ENCODE results near the gene PURB. TPM values are rescaled to one million over a fixed set of nuclear protein-coding genes. Genes with fewer than 3 reads are reported as not detected.
"Not testable (repeated sequence)": the region's sequence is repeated elsewhere in the genome, so short reads cannot be mapped to it uniquely, and the experiment has no call there.

Gene PURB
- total RNA-seq, 2 donors from 2014 or later, result 27.7 to 42.5 TPM

- intact Hi-C loops (cut with DNase I), result no loop called here
- DNase-seq (ENCODE audit: low spot score), result peak; percentile 19
Measured at GRCh38 chr7:44894888-44895580, 9.7 kb upstream of the PURB start.

- peak; percentile 58 for DNase-seq (ENCODE audit: low spot score)
- intact Hi-C loops (cut with DNase I), result no loop called here
Measured at GRCh38 chr7:44893710-44894234, 8.4 kb upstream of the PURB start.

GRCh38 chr7:44891791-44892190 lies 6.5 kb upstream of the PURB start:
- DNase-seq (ENCODE audit: low spot score), result peak; percentile 80
- intact Hi-C loops (cut with DNase I), result no loop called here

- intact Hi-C loops (cut with DNase I), result no loop called here
- DNase-seq (ENCODE audit: low spot score), result no peak
Measured at GRCh38 chr7:44891372-44891771, 6.0 kb upstream of the PURB start.

GRCh38 chr7:44889086-44889781 lies 3.9 kb upstream of the PURB start:
- no peak for DNase-seq (ENCODE audit: low spot score)
- intact Hi-C loops (cut with DNase I), result no loop called here

- DNase-seq (ENCODE audit: low spot score), result peak; percentile 68
- intact Hi-C loops (cut with DNase I), result no loop called here
Measured at GRCh38 chr7:44887293-44887692, 2.0 kb upstream of the PURB start.

- peak; percentile 91 for DNase-seq (ENCODE audit: low spot score)
- intact Hi-C loops (cut with DNase I), result no loop called here
Measured at GRCh38 chr7:44884621-44885393, 523 bp downstream of the PURB start.

DNA sequence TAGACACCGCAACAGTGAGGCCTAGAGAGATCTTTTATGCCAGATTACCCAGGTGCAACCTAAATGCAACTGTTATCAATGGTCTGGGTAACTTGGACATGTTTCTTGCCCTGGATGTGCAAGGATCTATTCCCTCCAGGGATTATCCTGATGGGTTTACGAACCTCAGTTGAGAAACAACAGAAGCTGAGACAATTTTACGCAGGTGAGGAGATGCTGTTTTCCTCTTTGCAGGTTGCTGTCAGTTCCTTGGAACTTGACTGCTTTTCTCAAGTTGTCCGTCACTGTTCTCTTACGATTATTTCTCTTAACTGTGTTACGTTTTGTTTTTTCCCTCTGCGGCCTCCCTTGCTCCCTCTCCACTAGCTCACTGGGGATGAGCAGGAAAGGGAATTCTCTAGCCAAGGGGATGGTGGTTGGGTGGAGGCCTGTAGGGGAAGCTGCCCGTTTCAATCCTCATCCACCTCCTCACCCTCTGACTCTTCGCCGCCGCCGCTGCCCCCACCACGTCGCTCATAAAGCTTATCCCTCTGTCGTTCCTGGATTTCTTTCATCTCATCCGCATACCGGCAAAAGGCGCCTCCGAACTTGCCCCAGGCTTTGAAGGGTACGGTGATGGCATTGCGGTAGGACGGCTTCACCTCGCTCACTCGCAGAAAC lies 1.2 kb downstream of the PURB start:
- DNase-seq (ENCODE audit: low spot score), result no peak
- intact Hi-C loops (cut with DNase I), result no loop called here

- DNase-seq (ENCODE audit: low spot score), result no peak
- intact Hi-C loops (cut with DNase I), result no loop called here
Measured at GRCh38 chr7:44882899-44883298, 2.4 kb downstream of the PURB start.

DNA sequence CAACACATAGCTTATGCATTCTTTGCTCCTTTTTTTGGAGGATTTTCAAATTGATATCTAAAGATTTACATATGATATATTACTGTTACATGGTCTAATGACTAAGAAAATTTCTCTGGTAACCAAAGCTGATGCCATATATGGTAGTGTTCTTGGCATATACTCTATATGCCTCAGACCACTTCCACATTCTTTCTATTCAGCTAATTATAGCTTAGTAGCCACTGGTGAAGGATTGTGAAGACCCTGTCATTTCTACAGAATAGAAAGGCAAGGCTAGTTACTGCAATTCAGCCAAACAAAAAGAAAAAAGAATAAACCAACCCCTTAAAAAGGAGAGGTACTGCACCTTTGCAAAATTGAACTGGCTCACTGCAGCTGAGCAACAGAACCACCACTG lies 3.7 kb downstream of the PURB start:
- intact Hi-C loops (cut with DNase I), result no loop called here
- DNase-seq (ENCODE audit: low spot score), result no peak

GRCh38 chr7:44881066-44881600 lies 4.2 kb downstream of the PURB start:
- DNase-seq (ENCODE audit: low spot score), result no peak
- intact Hi-C loops (cut with DNase I), result no loop called here

- DNase-seq (ENCODE audit: low spot score), result no peak
- intact Hi-C loops (cut with DNase I), result no loop called here
Measured at GRCh38 chr7:44880317-44881018, 4.9 kb downstream of the PURB start.

DNA sequence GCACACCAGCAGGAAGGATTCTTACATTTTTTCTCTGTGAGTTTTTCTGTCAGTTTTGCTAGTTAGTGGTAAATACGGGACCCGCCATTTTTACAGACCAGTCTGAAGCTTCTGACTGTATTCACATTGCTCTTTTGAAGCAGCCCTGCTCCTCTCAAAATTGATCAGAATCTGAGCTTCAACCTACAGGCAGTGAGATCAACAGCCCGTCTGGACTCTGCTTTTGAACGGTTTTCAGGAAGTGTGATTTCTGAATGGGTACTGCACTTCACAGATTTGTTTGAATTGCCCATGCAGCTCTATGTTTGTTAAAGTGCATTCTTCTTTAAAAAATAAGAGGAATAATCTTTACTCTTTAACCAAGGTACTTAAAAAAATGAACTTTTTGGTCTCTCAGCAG lies 8.9 kb downstream of the PURB start:
- intact Hi-C loops (cut with DNase I), result no loop called here
- no peak for DNase-seq (ENCODE audit: low spot score)

GRCh38 chr7:44875241-44875640 lies 10.1 kb downstream of the PURB start:
- intact Hi-C loops (cut with DNase I), result no loop called here
- DNase-seq (ENCODE audit: low spot score), result no peak

- intact Hi-C loops (cut with DNase I), result no loop called here
- DNase-seq (ENCODE audit: low spot score), result no peak
Measured at GRCh38 chr7:44872787-44873186, 12.5 kb downstream of the PURB start.

DNA sequence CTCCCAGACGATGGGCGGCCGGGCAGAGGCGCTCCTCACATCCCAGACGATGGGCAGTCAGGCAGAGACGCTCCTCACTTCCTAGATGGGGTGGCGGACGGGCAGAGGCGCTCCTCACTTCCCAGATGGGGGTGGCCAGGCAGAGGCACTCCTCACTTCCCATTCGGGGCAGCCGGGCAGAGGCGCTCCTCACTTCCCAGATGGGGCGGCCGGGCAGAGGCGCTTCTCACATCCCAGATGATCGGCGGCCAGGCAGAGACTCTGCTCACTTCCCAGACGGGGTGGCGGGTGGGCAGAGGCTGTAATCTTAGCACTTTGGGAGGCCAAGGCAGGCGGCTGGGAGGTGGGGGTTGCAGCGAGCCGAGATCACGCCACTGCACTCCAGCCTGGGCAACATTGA lies 13.4 kb downstream of the PURB start:
- intact Hi-C loops (cut with DNase I); DNase-seq (ENCODE audit: low spot score): not testable (repeated sequence)

DNA sequence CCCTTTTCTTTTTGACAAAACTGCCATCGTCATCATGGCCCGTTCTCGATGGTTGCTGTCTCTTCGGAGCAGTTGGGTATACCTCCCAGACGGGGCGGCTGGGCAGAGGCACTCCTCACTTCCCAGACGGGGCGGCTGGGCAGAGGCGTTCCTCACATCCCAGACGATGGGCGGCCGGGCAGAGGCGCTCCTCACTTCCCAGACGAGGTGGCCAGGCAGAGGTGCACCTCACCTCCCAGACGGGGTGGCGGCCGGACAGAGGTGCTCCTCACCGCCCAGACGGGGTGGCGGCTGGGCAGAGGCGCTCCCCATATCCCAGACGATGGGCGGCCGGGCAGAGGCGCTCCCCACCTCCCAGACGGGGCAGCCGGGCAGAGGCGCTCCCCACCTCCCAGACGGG lies 14.6 kb downstream of the PURB start:
- DNase-seq (ENCODE audit: low spot score); intact Hi-C loops (cut with DNase I): not testable (repeated sequence)

DNA sequence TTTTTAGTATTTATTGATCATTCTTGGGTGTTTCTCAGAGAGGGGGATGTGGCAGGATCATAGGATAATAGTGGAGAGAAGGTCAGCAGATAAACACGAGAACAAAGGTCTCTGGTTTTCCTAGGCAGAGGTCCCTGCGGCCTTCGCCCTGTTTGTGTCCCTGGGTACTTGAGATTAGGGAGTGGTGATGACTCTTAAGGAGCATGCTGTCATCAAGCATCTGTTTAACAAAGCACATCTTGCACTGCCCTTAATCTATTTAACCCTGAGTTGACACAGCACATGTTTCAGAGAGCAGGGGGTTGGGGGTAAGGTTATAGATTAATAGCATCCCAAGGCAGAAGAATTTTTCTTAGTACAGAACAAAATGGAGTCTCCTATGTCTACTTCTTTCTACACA lies 15.0 kb downstream of the PURB start:
- DNase-seq (ENCODE audit: low spot score); intact Hi-C loops (cut with DNase I): not testable (repeated sequence)
